GM19043 (cell line): Measurements from ENCODE around the gene PDCD1.
"Not testable (repeated sequence)": the region's sequence is repeated elsewhere in the genome, so short reads cannot be mapped to it uniquely, and the experiment has no call there.

Source experiments
- ATAC-seq: cut with Tn5 transposase; IDR thresholded peaks from one replicate; pipeline ENCODE4 v1.9.1; 2021; ENCODE audit warnings: low read depth; ENCODE audit not compliant: unreplicated experiment

Gene PDCD1

DNA sequence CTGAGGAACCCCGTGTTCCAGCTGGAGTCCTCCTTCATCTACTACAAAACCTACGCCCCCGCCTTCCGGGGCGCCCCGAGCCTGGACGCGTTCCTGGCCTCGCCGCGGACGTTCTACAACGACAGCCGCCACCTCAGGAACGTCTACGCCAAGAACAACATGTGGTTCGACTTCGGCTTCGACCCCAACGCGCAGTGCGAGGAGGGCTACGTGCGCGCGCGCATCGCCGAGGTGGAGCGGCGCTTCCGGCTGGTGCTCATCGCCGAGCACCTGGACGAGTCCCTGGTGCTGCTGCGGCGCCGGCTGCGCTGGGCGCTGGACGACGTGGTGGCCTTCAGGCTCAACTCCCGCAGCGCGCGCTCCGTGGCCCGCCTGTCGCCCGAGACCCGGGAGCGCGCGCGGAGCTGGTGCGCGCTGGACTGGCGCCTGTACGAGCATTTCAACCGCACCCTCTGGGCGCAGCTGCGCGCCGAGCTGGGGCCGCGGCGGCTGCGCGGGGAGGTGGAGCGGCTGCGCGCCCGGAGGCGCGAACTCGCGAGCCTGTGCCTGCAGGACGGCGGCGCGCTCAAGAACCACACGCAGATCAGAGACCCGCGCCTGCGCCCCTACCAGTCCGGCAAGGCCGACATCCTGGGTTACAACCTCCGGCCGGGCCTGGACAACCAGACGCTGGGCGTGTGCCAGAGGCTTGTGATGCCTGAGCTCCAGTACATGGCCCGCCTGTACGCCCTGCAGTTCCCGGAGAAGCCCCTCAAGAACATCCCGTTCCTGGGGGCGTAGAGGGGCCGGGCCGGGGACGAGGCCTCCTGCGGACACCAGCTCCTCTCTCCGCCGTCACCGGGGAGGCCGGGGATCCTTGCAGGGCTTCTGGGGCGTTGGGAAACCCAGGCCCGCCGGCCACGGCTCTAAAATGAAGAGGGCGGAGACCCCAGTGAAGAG is 55.0 kb downstream of the PDCD1 start:
- ATAC-seq: no peak

DNA sequence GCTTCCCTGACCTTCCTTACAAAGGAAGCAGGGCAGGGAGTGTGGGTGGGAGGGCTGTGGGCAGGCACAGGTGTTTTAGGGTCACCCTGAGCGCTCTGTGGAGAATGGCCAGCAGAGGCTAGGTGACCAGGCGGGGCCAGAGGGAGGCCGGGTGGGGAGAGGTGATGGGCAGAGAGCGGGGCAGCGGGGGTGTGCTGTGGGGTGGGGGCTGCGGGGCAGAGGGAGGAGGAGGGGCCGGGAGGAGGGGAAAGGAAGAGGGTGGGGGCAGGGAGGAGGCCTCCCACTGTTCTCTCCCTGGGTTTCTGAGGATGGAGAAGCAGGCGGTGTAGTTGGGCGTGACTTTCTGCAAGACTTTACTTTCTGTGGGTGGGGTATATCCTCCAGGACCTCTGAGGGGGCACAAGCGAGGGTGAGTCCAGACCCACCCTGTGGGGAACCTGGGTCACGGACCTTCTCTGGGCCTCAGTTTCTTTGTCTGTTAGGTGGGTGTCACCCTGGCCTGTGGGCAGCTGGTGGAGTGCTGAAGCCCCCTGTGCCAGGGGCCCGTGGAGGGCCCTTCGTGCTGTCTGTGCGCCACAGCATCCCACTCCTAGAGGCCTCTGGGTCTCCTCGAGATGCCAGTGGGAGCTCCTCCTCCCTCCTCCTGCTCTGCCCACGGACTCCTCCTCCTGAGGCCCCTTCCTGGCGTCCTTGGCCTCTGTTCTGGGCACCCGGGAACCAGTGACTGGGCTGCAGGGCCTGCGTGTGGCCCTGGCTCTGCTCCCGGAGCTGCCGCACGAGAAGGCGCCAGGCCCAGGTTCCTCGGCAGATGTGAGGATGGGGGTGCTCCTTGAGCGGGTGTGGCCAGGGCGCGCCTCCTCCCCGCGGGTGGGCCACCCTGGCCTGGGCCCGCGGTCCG is 56.0 kb downstream of the PDCD1 start:
- ATAC-seq: no peak

DNA sequence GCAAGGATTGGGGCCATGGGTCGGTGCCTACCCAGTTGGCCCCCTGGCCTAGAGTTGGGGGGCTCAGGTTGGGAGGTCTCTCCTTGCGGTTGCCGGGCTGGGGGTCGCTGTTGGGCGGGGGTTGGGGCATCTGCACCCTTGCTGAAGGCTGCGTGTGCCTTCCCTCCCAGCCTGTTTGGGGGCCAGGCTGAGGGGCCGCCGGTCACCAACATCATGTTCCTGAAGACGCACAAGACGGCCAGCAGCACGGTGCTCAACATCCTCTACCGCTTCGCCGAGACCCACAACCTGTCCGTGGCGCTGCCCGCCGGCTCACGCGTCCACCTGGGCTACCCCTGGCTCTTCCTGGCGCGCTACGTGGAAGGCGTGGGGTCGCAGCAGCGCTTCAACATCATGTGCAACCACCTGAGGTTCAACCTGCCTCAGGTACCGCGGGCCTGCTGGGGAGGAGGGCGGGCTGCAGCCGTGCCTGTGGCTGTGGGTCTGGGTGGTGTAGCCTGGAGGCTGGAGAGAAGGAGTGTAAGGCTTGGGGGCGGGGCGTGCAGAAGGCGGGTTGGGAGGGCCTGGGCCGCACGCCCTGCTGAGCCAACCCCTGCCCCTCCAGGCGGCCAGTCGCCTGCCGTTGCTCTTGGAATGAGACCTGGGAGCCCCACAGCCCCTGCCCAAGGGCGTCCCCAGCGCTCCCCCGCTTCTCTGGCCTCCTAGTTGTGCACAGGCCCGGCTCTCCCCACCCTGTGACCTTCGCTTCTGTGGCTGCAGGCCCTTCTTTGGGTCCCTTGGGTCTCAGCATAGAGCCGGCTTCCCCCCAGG is 56.9 kb downstream of the PDCD1 start:
- no peak for ATAC-seq

DNA sequence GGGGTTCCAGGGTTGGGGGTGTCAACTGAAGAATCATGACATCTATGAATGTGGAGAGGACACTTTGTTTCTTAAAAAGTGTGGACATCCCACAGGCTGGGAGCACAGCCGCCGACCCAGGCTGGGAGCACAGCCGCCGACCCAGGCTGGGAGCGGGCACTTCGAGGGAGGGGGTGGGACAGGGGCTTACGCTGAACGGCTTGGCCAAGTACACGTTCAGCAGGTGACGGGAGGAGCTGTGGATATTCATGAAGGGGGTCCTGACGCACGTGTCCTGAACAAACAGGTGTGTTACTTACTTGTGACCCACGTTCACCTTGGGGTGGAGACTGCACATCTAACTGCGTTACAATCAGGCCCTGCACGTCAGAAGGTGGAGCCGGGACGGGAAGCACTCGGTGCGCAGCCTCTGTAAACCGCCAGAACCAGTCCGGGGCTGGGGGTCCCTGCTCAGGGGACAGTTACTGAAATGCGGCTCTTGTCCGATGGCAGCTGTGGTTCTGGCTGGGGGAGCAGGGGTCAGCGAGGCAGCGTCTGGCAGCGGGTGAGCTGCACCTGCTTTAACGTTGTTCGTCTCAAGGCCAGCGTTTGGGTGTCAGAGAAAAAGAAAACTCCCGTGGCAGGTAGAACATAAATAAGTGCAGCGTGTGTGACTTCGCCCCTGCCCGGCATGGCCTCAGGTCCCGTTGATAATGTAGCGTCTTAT is 58.3 kb downstream of the PDCD1 start:
- ATAC-seq: not testable (repeated sequence)
